ENCODE results near the gene KRR1.

The KRR1 gene

DNA sequence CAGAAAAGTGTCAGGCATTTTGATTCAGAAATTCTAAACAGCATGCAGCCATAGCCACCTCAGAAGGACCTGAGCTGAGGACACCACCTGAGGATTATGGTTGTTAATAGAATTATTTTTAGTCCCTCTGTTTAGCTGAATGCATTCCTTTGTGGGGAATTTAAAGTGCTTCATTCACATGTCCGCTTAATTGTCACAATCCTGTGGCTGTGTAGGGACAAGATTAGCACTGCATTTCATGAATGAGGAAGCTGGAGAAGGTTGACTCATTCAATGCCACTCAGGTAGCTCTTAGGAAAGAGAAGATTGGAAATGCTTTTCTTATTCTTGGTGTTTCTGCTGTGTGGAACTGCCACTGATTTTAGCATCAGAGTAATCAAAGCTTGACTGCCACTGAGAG, 42.0 kb upstream of the KRR1 start:
- TF ChIP-seq CTCF (conservative IDR thresholded peaks at IDR 0.05; ENCODE audit: low read depth, low read length): no peak
- no peak overlapping the region for H3K4me3 ChIP-seq (ENCODE audit: low read length)
- peak; percentile 61 for DNase-seq (ENCODE audit: low read depth)

GRCh38 chr12:75551477-75551876, 40.1 kb upstream of the KRR1 start:
- no peak for DNase-seq (ENCODE audit: low read depth)
- TF ChIP-seq CTCF (conservative IDR thresholded peaks at IDR 0.05; ENCODE audit: low read depth, low read length): no peak
- no peak overlapping the region for H3K4me3 ChIP-seq (ENCODE audit: low read length)

DNA sequence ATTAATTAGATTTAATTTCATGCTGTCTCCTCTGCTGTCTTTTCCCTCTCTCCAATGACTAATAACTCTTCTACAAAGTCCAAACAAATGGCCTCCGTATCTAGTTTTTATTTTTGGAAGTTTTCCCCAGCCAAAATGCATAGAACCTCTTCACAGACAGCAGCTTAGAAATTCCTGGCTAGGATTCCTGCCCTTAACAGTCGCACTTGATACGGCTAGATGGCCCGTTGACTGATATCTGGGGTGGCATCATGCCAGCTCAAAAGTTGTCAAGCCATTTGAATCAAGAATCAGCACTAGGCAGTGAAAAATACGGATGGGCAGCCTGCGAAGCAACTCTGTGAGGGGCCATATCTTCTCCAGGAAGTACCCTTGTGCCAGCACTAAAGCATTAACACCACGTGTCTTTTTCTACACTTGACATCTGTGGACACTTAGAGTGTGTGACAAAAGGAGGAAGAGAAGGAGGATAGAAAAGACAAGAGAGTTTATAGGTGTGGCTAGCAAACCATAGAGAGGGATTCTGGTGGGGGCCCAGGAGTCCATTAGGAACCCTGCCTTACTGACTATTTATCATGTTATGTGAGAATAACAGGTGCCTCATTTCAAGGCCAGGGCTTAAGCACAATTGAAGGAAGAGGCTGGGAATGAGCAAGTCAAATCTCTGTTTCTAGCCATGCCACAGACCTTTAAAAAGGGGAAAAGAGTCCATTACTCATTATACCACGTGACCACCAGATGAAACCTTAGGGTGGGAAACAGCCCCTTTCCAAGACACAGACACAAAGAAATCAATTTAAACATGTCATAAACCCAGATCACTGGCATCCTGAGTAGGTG, 39.2 kb upstream of the KRR1 start:
- H3K4me3 ChIP-seq (ENCODE audit: low read length): no peak overlapping the region
- no peak for TF ChIP-seq CTCF (conservative IDR thresholded peaks at IDR 0.05; ENCODE audit: low read depth, low read length)
- no peak for DNase-seq (ENCODE audit: low read depth)

GRCh38 chr12:75549989-75550388, 38.6 kb upstream of the KRR1 start:
- TF ChIP-seq CTCF (conservative IDR thresholded peaks at IDR 0.05; ENCODE audit: low read depth, low read length): no peak
- DNase-seq (ENCODE audit: low read depth): no peak

DNA sequence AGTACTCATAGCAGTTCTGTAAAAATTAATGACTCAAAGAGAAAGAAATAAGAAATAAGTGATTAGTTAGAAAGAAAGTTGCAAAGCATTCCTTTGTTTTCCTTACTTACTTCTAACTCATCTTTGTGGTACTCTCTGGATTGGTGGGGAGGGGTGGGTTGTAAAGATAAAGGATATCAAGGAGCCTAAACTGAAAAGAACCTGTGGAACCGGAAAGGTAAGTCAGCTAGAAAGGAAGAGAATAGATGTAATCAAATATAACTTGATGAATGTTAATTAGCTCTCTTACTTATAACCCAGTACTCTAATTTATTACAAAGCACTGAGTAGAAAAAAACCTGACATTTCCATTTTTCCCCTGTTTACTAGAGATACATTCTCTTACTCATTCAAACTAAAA, 37.5 kb upstream of the KRR1 start:
- H3K4me3 ChIP-seq (ENCODE audit: low read length): no peak overlapping the region
- no peak for DNase-seq (ENCODE audit: low read depth)
- TF ChIP-seq CTCF (conservative IDR thresholded peaks at IDR 0.05; ENCODE audit: low read depth, low read length): no peak

More at GRCh38 chr12:75549989-75550388, 38.6 kb upstream of the KRR1 start:
- H3K4me3 ChIP-seq (ENCODE audit: low read length): no peak overlapping the region

DNA sequence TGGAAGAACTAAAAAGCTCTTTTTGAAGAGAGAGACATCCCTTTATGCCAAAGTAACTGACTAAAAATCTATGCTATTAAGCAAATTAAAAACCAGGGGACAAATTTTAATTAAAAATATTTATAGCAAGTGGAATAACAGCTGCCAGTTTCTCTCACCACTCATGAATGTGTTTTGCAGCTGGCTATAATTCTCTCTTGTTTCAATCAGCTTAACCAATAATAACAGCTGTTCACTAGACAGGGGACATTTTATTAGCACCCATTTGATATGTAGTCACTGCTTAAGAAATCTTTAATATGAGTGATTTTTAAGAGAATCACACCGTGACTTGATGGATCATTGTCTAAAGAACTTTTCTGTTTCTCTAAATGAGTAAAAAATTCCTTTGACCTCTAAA, 34.2 kb upstream of the KRR1 start:
- no peak for DNase-seq (ENCODE audit: low read depth)
- no peak overlapping the region for H3K4me3 ChIP-seq (ENCODE audit: low read length)
- no peak for TF ChIP-seq CTCF (conservative IDR thresholded peaks at IDR 0.05; ENCODE audit: low read depth, low read length)

DNA sequence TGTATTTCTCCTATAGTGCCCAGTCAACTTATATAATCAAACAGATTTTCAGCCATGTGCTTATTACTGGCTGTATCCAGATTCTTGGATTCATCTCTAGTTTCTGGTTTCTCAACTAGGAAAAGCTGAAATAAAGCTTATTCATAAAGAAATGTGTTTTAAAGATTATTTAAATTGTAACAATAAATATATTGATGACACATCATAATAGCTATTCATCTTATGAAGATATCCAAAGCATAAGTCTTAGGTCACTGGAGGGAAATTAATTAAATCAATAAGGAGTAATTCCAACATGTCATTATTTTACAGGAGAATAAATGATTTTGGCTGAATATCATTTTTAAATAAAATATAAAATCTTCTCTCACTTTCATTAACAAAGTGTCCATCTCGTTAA, 32.1 kb upstream of the KRR1 start:
- no peak overlapping the region for H3K4me3 ChIP-seq (ENCODE audit: low read length)
- no peak for DNase-seq (ENCODE audit: low read depth)
- TF ChIP-seq CTCF (conservative IDR thresholded peaks at IDR 0.05; ENCODE audit: low read depth, low read length): no peak
